ENCODE results near the gene PTTG1IP.

DNA sequence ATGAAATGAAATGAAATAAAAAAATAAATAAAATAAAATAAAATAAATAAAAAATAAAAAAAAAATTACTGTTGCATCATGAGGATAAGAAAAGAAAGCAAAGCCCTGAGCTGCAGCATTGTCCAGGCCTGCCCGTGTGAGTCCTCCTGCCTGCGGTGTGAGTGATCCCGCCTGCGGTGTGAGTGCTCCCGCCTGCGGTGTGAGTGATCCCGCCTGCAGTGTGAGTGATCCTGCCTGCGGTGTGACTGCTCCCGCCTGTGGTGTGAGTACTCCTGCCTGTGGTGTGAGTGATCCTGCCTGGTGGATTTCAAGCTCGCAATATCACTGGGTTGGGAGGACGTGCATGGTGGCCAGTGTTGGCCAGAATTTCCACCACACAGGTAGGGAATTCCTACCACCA lies 22.4 kb upstream of the PTTG1IP start:
- TF ChIP-seq POLR2AphosphoS5 (IDR thresholded peaks at IDR 0.05; ENCODE audit: borderline replicate concordance, low read depth, low read length), result no peak
- no peak for TF ChIP-seq EZH2 (IDR thresholded peaks at IDR 0.05)
